ENCODE results near the gene UBE2O. TPM values are rescaled to one million over a fixed set of nuclear protein-coding genes. Genes with fewer than 3 reads are reported as not detected.
A peak's percentile ranks its signal among the peaks of the same experiment; 100 is the strongest.

The UBE2O gene
- polyA plus RNA-seq, 1 experiment: 14.2 TPM

DNA sequence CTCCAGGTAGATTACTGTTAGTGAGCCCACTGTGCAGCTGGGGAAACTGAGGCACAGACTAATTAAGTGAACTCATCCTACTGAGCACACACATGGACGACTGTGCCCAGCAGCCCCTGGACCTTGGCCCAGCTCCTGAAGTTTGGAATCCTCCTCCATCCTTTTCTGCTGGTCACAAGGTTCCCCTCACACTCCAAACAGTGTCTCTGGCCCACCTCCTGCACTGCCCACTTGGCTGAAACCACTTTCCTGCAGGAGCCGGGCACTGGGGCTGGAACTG lies 44.7 kb upstream of the UBE2O start:
- Histone ChIP-seq H3K27ac (ENCODE audit: low read depth, low read length) (peak overlapping the region; percentile 97), H3K27me3 (ENCODE audit: control insufficient read depth, insufficient read depth, low read length) (no peaks in the 10 kb centered on the region), H3K4me3 (ENCODE audit: low read depth, low read length) (peak overlapping the region; percentile 31), H3K9me3 (ENCODE audit: control insufficient read depth, insufficient read depth, low read length) (no peaks in the 10 kb centered on the region; the same call in 1 of the 2 replicates)
- POLR2A ChIA-PET: interaction anchor here (0.6 to 0.8 kb wide), 2 partner anchors 11 to 100 kb away, joined by 3 to 4 read pairs; no protein-coding TSS in a partner anchor
- TF ChIP-seq, protein P1, sequence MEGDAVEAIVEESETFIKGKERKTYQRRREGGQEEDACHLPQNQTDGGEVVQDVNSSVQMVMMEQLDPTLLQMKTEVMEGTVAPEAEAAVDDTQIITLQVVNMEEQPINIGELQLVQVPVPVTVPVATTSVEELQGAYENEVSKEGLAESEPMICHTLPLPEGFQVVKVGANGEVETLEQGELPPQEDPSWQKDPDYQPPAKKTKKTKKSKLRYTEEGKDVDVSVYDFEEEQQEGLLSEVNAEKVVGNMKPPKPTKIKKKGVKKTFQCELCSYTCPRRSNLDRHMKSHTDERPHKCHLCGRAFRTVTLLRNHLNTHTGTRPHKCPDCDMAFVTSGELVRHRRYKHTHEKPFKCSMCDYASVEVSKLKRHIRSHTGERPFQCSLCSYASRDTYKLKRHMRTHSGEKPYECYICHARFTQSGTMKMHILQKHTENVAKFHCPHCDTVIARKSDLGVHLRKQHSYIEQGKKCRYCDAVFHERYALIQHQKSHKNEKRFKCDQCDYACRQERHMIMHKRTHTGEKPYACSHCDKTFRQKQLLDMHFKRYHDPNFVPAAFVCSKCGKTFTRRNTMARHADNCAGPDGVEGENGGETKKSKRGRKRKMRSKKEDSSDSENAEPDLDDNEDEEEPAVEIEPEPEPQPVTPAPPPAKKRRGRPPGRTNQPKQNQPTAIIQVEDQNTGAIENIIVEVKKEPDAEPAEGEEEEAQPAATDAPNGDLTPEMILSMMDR (IDR thresholded peaks at IDR 0.05; ENCODE audit: low read depth, low read length): no peak
- DNase-seq (ENCODE audit: low read depth, low spot score): no peak
- CTCF ChIA-PET: interaction anchor here (1.1 to 3.5 kb wide), 2 partner anchors 30 to 39 kb away, joined by 3 to 11 read pairs; partner anchors contain the start of gene AANAT

DNA sequence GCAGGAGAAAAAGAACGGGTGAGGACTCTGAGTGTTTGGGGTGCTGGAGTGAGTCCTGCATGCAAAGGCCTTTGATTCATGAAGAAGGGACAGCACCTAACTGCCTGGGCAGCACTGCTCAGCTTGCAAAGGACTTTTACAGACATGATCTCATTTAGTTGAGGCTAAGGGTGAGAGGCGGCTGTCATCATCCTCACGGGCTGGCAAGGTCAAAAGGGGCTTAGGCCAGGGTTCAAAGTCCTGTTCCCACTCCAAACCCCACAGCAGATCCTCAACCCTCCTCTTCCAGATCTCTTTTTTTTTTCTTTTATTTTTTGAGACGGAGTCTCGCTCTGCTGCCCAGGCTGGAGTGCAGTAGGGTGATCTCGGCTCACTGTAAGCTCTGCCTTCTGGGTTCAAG lies 43.5 kb upstream of the UBE2O start:
- Histone ChIP-seq H3K27ac (ENCODE audit: low read depth, low read length) (no peak overlapping the region), H3K4me3 (ENCODE audit: low read depth, low read length) (no peak overlapping the region), H3K27me3 (ENCODE audit: control insufficient read depth, insufficient read depth, low read length) (no peaks in the 10 kb centered on the region), H3K9me3 (ENCODE audit: control insufficient read depth, insufficient read depth, low read length) (no peaks in the 10 kb centered on the region)
- ChIA-PET CTCF (interaction anchor here (0.6 kb wide), 1 partner anchor 90 kb away, joined by 3 read pairs; no protein-coding TSS in a partner anchor), POLR2A (no interaction called here)
- no peak for DNase-seq (ENCODE audit: low read depth, low spot score)
- TF ChIP-seq, protein P1 (IDR thresholded peaks at IDR 0.05; ENCODE audit: low read depth, low read length): no peak

DNA sequence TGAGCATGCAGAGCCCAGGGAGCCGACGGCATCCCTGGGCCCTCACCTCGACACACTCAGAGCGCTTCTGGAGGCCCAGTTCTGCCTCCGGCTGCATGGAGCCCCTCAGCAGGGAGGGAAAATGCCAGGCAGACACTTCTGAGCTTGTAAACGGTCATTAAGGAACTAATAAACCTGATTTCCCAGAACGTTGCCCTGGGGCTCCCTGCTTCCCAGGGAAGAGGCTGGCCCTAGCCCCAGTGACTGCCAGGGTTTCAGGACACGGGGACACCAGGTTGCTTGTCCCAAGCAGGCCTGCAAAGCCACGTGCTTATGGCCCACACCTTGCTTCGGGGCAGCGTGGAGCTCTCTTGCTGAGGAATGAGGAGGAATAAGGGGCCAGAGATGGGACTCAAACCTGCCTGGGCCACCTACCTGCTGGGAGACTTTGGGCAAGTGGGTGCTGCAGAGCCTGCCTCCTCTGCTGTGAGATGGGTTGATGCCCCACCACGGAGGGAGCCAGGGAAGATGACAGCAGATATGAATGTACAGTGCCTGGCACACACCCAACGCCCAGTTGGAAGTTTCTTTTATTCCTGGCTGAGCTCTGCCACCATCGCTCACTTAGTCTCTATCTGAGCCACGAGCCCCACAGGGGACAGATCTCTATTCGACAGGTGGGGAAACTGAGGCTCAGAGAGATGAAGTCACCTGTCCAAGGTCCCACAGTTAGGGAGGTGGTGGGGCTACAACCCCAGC lies 42.9 kb upstream of the UBE2O start:
- ChIA-PET POLR2A (no interaction called here), CTCF (interaction anchor here (0.6 kb wide), 1 partner anchor 90 kb away, joined by 3 read pairs; no protein-coding TSS in a partner anchor)
- Histone ChIP-seq H3K27me3 (ENCODE audit: control insufficient read depth, insufficient read depth, low read length) (no peaks in the 10 kb centered on the region), H3K9me3 (ENCODE audit: control insufficient read depth, insufficient read depth, low read length) (no peaks in the 10 kb centered on the region), H3K4me3 (ENCODE audit: low read depth, low read length) (no peak overlapping the region), H3K27ac (ENCODE audit: low read depth, low read length) (no peak overlapping the region)
- no peak for DNase-seq (ENCODE audit: low read depth, low spot score)
- TF ChIP-seq, protein P1 (IDR thresholded peaks at IDR 0.05; ENCODE audit: low read depth, low read length): no peak

DNA sequence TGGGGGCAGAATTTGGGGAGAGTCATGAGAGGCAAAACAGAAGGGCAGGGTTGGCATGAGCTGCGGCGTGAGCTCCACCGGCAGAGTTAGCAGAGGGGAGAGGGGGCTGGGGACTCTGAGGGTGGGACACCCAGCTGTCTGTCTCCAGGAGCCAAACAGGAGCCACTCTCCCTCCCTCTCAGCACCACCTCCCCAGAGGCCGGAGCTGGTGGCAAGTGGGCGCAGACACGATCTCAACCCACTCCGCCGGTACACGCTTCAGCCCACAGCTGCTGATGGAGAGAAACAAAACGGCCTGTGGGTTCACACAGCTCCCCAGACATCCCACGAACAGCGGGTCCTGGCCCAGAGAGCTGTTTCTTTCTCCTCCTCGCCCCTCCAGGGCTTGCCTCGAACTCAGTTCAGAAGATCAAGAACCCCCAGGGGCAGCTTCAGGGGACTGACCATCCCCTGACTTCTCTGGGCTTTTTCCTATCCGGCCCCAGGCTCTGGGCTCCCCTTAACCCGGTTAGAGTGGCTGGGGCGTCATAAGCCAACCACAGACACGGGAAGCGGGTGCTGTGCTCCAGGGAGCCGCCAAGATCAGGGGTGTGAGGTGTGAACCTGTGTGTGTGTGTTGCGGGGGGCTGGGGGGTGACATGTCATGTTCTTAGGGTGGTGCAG lies 40.7 kb upstream of the UBE2O start:
- ChIA-PET CTCF (interaction anchor here (1.2 to 2.6 kb wide), 3 partner anchors 14 to 35 kb away, joined by 6 to 8 read pairs (median 7); partner anchors contain the start of gene AANAT), POLR2A (interaction anchor here (0.7 to 1.3 kb wide), 4 partner anchors 9 to 35 kb away, joined by 3 to 4 read pairs (median 4); no protein-coding TSS in a partner anchor)
- no peak for DNase-seq (ENCODE audit: low read depth, low spot score)
- Histone ChIP-seq H3K27ac (ENCODE audit: low read depth, low read length) (peak overlapping the region; percentile 94), H3K4me3 (ENCODE audit: low read depth, low read length) (no peak overlapping the region), H3K27me3 (ENCODE audit: control insufficient read depth, insufficient read depth, low read length) (no peaks in the 10 kb centered on the region), H3K9me3 (ENCODE audit: control insufficient read depth, insufficient read depth, low read length) (no peaks in the 10 kb centered on the region)
- TF ChIP-seq, protein P1 (IDR thresholded peaks at IDR 0.05; ENCODE audit: low read depth, low read length): no peak

Data from AG04450 (cell line).